Thyroid gland (tissue), 4 donors: Measurements from ENCODE around the gene KRT24.
"Not testable (repeated sequence)": the region's sequence is repeated elsewhere in the genome, so short reads cannot be mapped to it uniquely, and the experiment has no call there.

ENCODE experiments used
- POLR2A ChIP-seq, 2 donors: fragments of 450-650 bp; IDR thresholded peaks; one replicate each; pipeline ENCODE4 v1.6.1; 2017; ENCODE audit warnings: antibody characterized with exemption in 2 of 2, mild to moderate bottlenecking in 2 of 2, moderate library complexity in 1 of 2
- TF ChIP-seq, protein P1 (sequence below), 6 experiments: fragments of 200-600 bp in 3 of 6; fragments of 450-650 bp in 3 of 6; sonication (generic) in 3 of 6; IDR thresholded peaks; one replicate each; pipeline ENCODE4 v1.5.1; 2016 to 2019; ENCODE audit warnings: antibody characterized with exemption in 6 of 6, mild to moderate bottlenecking in 2 of 6, inconsistent platforms in 1 of 6, moderate library complexity in 1 of 6

DNA sequence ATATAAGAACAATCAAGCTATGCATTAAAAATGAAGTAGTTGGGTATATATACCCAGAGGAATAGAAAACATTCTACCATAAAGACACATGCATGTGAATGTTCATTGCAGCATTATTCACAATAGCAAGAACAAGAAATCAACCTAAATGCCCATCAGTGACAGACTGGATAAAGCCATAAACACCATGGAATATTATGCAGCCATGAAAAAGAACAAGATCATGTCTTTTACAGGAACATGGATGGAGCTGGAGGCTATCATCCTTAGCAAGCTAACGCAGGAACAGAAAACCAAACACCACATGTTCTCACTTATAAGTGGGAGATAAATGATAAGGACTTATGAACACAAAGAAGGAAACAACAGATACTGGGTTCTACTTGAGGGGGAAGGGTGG is 45.1 kb upstream of the KRT24 start:
- TF ChIP-seq POLR2A (IDR thresholded peaks at IDR 0.05): not testable (repeated sequence)
- TF ChIP-seq, protein P1, sequence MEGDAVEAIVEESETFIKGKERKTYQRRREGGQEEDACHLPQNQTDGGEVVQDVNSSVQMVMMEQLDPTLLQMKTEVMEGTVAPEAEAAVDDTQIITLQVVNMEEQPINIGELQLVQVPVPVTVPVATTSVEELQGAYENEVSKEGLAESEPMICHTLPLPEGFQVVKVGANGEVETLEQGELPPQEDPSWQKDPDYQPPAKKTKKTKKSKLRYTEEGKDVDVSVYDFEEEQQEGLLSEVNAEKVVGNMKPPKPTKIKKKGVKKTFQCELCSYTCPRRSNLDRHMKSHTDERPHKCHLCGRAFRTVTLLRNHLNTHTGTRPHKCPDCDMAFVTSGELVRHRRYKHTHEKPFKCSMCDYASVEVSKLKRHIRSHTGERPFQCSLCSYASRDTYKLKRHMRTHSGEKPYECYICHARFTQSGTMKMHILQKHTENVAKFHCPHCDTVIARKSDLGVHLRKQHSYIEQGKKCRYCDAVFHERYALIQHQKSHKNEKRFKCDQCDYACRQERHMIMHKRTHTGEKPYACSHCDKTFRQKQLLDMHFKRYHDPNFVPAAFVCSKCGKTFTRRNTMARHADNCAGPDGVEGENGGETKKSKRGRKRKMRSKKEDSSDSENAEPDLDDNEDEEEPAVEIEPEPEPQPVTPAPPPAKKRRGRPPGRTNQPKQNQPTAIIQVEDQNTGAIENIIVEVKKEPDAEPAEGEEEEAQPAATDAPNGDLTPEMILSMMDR (IDR thresholded peaks at IDR 0.05): not testable (repeated sequence)
